ENCODE data around the gene ETS1.

The ETS1 gene

GRCh38 chr11:128570632-128571031 lies 16.7 kb downstream of the ETS1 start:
- DNase-seq = no peak

- DNase-seq = no peak
Measured at GRCh38 chr11:128569291-128569690, 18.1 kb downstream of the ETS1 start.

GRCh38 chr11:128568166-128568778 lies 19.1 kb downstream of the ETS1 start:
- DNase-seq = no peak

GRCh38 chr11:128567130-128567529 lies 20.2 kb downstream of the ETS1 start:
- DNase-seq = no peak

GRCh38 chr11:128565881-128566280 lies 21.5 kb downstream of the ETS1 start:
- no peak for DNase-seq

GRCh38 chr11:128564642-128565245 lies 22.6 kb downstream of the ETS1 start:
- DNase-seq = no peak

- no peak for DNase-seq
Measured at GRCh38 chr11:128563942-128564641, 23.3 kb downstream of the ETS1 start.

GRCh38 chr11:128563308-128563707 lies 24.1 kb downstream of the ETS1 start:
- no peak for DNase-seq

GRCh38 chr11:128559496-128560103 lies 27.8 kb downstream of the ETS1 start:
- DNase-seq = no peak

- DNase-seq = peak in 2 of 51 donors; percentile 7 to 24
Measured at GRCh38 chr11:128555606-128556005, 31.8 kb downstream of the ETS1 start.

- peak in 18 of 51 donors; percentile 20 to 63 (median 40) for DNase-seq
Measured at GRCh38 chr11:128553662-128554362, 33.5 kb downstream of the ETS1 start.

GRCh38 chr11:128552783-128553661 lies 34.3 kb downstream of the ETS1 start:
- peak in 38 of 51 donors; percentile 16 to 84 (median 57) for DNase-seq

GRCh38 chr11:128551611-128552335 lies 35.6 kb downstream of the ETS1 start:
- no peak for DNase-seq

- DNase-seq = no peak
Measured at GRCh38 chr11:128551058-128551457, 36.3 kb downstream of the ETS1 start.

- no peak for DNase-seq
Measured at GRCh38 chr11:128550261-128550821, 37.0 kb downstream of the ETS1 start.

GRCh38 chr11:128549256-128549944 lies 38.0 kb downstream of the ETS1 start:
- no peak for DNase-seq

GRCh38 chr11:128548649-128549255 lies 38.6 kb downstream of the ETS1 start:
- DNase-seq = peak in 2 of 51 donors; percentile 11 to 16

GRCh38 chr11:128547946-128548648 lies 39.3 kb downstream of the ETS1 start:
- DNase-seq = no peak

Measured in hypothalamus (tissue), 51 donors.